ENCODE results near the gene FRA10AC1.

- peak; percentile 60 for TF ChIP-seq CTCF (IDR thresholded peaks at IDR 0.05; ENCODE audit: low read depth, low read length, poor library complexity, severe bottlenecking)
- no peak for TF ChIP-seq EZH2phosphoT487 (IDR thresholded peaks at IDR 0.05; ENCODE audit: borderline replicate concordance, low read length)
Measured at GRCh38 chr10:93702210-93703001, at the start of gene FRA10AC1.
